ENCODE data around the gene LNX2.

GRCh38 chr13:27565818-27566217 is 54.5 kb downstream of the LNX2 start:
- TF ChIP-seq EZH2 (IDR thresholded peaks at IDR 0.05; ENCODE audit: borderline replicate concordance, low read length) = no peak
- TF ChIP-seq, protein P1, sequence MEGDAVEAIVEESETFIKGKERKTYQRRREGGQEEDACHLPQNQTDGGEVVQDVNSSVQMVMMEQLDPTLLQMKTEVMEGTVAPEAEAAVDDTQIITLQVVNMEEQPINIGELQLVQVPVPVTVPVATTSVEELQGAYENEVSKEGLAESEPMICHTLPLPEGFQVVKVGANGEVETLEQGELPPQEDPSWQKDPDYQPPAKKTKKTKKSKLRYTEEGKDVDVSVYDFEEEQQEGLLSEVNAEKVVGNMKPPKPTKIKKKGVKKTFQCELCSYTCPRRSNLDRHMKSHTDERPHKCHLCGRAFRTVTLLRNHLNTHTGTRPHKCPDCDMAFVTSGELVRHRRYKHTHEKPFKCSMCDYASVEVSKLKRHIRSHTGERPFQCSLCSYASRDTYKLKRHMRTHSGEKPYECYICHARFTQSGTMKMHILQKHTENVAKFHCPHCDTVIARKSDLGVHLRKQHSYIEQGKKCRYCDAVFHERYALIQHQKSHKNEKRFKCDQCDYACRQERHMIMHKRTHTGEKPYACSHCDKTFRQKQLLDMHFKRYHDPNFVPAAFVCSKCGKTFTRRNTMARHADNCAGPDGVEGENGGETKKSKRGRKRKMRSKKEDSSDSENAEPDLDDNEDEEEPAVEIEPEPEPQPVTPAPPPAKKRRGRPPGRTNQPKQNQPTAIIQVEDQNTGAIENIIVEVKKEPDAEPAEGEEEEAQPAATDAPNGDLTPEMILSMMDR (conservative IDR thresholded peaks at IDR 0.05 in 1 of 2, IDR thresholded peaks at IDR 0.05 in 1 of 2; ENCODE audit: extremely low read depth in 1 of 2, insufficient read depth in 1 of 2, low read depth in 1 of 2, low read length in 2 of 2) = no peak

All from mammary epithelial cell (primary cell).